PC-9 (cell line): ENCODE data around the gene FNBP1L.

Experiments
- CTCF ChIP-seq: fragments of 200-600 bp; sonication (generic); conservative IDR thresholded peaks from 2 replicates; pipeline ENCODE4 v1.6.1; 2017; ENCODE audit warnings: mixed run types, antibody characterized with exemption, mild to moderate bottlenecking, moderate library complexity
- EZH2 ChIP-seq: fragments of 200-600 bp; sonication (generic); IDR thresholded peaks from 2 replicates; pipeline ENCODE4 v1.8.0; 2017; ENCODE audit warnings: antibody characterized with exemption, low read depth

- TF ChIP-seq CTCF, result no peak
- no peak for TF ChIP-seq EZH2
Measured at GRCh38 chr1:93461236-93461635, 13.3 kb downstream of the FNBP1L start.
